RPMI8226 (cell line): ENCODE measurements around the gene ST7.

Source experiments
- DNase-seq: peaks from one replicate; pipeline ENCODE4 v3.0.0-alpha.2; 2015

The ST7 gene

GRCh38 chr7:117034851-117035464, 81.7 kb downstream of the ST7 start:
- no peak for DNase-seq

- no peak for DNase-seq
Observed at GRCh38 chr7:117035465-117035862, 82.2 kb downstream of the ST7 start.

- no peak for DNase-seq
Observed at GRCh38 chr7:117036053-117036669, 82.9 kb downstream of the ST7 start.

GRCh38 chr7:117036836-117037235, 83.5 kb downstream of the ST7 start:
- DNase-seq: no peak

GRCh38 chr7:117038408-117038807, 85.1 kb downstream of the ST7 start:
- no peak for DNase-seq

GRCh38 chr7:117041007-117041406, 87.7 kb downstream of the ST7 start:
- DNase-seq: no peak

- DNase-seq: no peak
Observed at GRCh38 chr7:117041822-117042221, 88.5 kb downstream of the ST7 start.

GRCh38 chr7:117043108-117043825, 90.0 kb downstream of the ST7 start:
- no peak for DNase-seq

- no peak for DNase-seq
Observed at GRCh38 chr7:117044664-117045063, 91.4 kb downstream of the ST7 start.

GRCh38 chr7:117045927-117046710, 92.8 kb downstream of the ST7 start:
- peak; percentile 68 for DNase-seq

- no peak for DNase-seq
Observed at GRCh38 chr7:117047496-117047895, 94.2 kb downstream of the ST7 start.

GRCh38 chr7:117048114-117048866, 95.0 kb downstream of the ST7 start:
- DNase-seq: no peak

- DNase-seq: no peak
Observed at GRCh38 chr7:117048882-117049281, 95.6 kb downstream of the ST7 start.

GRCh38 chr7:117051808-117052207, 98.5 kb downstream of the ST7 start:
- no peak for DNase-seq

GRCh38 chr7:117053432-117053831, 100.1 kb downstream of the ST7 start:
- no peak for DNase-seq

- DNase-seq: no peak
Observed at GRCh38 chr7:117061751-117062150, 108.5 kb downstream of the ST7 start.

GRCh38 chr7:117062300-117062699, 109.0 kb downstream of the ST7 start:
- no peak for DNase-seq

GRCh38 chr7:117064688-117065087, 111.4 kb downstream of the ST7 start:
- no peak for DNase-seq

- no peak for DNase-seq
Observed at GRCh38 chr7:117065571-117066150, 112.4 kb downstream of the ST7 start.

GRCh38 chr7:117066668-117067067, 113.4 kb downstream of the ST7 start:
- DNase-seq: peak; percentile 59

GRCh38 chr7:117067340-117067739, 114.0 kb downstream of the ST7 start:
- DNase-seq: no peak

- no peak for DNase-seq
Observed at GRCh38 chr7:117068511-117069145, 115.3 kb downstream of the ST7 start.
